M059J (cell line): ENCODE measurements around the gene TNXB. TPM values are rescaled to one million over a fixed set of nuclear protein-coding genes. Genes with fewer than 3 reads are reported as not detected.
"Not testable (repeated sequence)": the region's sequence is repeated elsewhere in the genome, so short reads cannot be mapped to it uniquely, and the experiment has no call there.

Experiments used
- DNase-seq: peaks from one replicate; pipeline ENCODE4 v3.0.0-alpha.2; 2012; ENCODE audit warnings: low read depth
- total RNA-seq: library from RNA; depleted of rRNA; stranded (reverse); fragments of >200 nt; shearing (Covaris generic); gene quantifications from 2 replicates; pipeline ENCODE4 v1.2.3, GENCODE V29; 2014

Gene TNXB
- total RNA-seq, 1 experiment from 2014 or later, result 0.10 TPM

DNA sequence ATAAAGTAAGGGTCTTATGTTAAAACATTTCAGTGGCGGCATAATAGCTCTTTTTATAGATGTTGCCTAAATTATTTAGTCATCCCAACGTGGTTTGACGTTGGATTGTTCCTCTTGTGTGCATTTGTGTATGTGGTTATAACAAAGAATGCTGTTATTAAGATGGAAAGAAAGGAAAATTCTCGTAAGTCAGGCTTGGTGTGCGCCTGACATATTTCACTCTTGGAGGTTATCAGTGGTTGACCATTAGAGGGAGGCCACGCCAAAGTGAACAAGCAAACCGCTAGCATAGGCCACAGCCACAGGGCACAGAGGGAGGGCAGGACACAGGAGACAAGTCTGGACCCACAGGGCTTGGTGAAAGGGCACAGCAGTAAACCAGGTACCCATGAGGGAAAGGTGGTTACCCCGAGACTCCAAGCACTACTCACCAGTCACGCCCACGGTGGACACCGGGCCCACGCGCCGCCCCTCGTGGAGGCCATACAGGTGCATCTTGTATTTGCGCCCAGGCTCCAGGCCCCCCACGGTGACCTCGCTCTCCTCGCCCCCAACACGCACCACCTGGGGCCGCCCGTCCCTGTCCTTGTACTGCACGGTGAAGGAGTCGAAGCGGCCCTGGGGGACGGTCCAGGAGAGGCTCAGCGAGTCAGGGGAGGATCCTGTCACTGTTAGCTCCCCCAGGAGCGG lies 48.0 kb downstream of the TNXB start:
- DNase-seq, result peak; percentile 68

GRCh38 chr6:32058511-32058963 lies 50.6 kb downstream of the TNXB start:
- peak; percentile 47 for DNase-seq

- DNase-seq, result no peak
Observed at GRCh38 chr6:32057966-32058365, 51.2 kb downstream of the TNXB start.

DNA sequence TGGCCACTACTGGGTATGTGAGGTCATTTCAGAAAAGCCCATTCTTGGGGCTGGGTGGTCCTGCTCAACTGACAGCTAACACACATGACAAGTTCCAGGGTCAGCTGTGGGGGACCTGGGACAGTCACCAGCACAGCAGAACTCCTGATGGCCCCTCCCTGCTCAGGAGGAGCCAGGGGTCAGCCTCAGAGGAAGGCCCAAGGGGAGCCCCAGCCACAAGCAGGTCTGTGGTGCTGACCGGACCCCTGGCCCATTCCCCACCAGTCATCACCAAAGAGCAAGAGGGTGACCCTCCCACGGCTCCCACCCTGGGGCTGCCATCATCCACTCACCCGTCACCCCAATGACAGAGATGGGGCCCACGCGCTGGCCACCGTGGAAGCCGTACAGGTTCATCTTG lies 52.9 kb downstream of the TNXB start:
- no peak for DNase-seq

DNA sequence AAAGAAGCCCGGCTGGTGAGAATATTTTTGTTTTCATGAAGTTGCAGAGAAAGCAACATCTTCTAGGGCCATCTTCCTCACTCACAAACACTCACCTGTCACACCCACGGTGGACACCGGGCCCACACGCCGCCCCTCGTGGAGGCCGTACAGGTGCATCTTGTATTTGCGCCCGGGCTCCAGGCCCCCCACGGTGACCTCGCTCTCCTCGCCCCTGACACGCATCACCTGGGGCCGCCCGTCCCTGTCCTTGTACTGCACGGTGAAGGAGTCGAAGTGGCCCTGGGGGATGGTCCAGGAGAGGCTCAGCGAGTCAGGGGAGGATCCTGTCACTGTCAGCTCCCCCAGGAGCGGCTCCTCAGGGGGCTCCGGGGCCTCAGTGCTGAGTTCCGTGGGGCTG lies 53.4 kb downstream of the TNXB start:
- not testable (repeated sequence) for DNase-seq

DNA sequence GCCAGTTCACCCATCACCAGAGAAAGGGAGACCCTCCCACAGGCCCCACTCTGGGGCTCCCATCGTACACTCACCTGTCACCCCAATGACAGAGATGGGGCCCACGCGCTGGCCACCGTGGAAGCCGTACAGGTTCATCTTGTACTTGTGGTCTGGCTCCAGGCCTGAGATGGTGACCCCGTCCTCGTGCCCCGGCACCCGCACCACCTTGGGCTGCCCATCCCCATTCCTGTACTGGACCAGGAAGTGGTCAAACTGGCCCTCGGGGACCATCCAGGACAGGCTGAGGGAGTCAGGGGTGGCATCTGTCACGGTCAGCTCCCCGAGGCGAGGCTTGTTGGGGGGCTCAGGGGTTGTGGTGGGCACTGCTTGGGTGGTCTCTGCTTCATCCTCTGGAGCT lies 55.8 kb downstream of the TNXB start:
- DNase-seq, result not testable (repeated sequence)

DNA sequence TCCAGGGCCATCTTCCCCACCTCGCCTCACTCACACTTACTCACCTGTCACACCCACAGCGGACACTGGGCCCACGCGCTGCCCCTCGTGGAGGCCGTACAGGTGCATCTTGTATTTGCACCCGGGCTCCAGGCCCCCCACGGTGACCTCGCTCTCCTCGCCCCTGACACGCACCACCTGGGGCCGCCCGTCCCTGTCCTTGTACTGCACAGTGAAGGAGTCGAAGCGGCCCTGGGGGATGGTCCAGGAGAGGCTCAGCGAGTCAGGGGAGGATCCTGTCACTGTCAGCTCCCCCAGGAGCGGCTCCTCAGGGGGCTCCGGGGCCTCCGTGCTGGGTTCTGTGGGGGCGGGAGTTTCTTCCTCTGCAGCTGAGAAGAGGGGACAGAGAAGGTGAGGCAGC lies 56.5 kb downstream of the TNXB start:
- DNase-seq, result not testable (repeated sequence)

GRCh38 chr6:32050562-32050961 lies 58.6 kb downstream of the TNXB start:
- no peak for DNase-seq

GRCh38 chr6:32049736-32050135 lies 59.4 kb downstream of the TNXB start:
- DNase-seq, result not testable (repeated sequence)

DNA sequence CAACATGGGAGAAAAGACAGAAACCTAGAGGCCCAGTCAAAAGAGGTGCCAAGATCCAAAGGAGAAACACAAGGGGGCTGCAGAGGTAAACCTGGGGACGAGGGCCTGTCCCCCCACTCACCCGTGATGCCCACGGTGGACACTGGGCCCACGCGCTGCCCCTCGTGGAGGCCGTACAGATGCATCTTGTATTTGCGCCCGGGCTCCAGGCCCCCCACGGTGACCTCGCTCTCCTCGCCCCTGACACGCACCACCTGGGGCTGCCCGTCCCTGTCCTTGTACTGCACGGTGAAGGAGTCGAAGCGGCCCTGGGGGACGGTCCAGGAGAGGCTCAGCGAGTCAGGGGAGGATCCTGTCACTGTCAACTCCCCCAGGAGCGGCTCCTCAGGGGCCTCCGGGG lies 60.0 kb downstream of the TNXB start:
- not testable (repeated sequence) for DNase-seq

- peak; percentile 62 for DNase-seq
Observed at GRCh38 chr6:32047855-32048766, 61.0 kb downstream of the TNXB start.

DNA sequence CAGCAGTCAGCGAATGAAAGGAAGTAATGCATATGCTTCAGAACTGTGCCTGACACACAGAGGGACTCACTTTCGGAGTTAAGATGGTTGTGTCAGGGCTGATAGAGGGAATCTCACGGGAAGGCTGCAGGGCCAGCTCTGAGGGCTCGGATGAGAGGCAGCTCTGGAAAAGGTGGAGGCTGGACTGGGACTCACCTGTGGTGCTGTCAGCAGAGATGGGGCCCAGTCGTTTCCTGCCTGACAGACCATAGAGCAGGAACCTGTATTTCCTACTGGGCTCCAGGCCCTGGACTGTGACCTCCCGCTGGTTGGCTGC lies 61.6 kb downstream of the TNXB start:
- no peak for DNase-seq

DNA sequence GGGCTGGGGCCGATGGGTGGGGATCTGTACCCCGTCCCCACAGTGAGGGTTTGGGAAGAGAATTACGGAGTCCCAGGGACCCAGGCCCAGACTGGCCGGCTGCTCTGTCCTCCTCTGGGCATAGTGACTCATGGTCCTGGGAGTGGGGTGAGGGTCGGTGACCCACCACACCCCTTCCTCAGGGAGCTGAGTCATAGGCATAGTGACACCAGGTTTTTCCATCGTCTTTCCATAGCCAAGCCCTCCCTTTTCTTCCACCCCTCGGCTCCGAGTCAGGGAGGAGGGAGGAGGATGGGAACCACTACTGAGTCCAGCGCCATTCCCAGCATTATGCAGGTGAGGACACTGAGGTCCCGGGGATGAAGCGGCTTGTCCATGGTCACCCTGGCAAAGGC lies 62.1 kb downstream of the TNXB start:
- DNase-seq, result peak; percentile 77

- DNase-seq, result peak; percentile 72
Observed at GRCh38 chr6:32046450-32047083, 62.6 kb downstream of the TNXB start.

GRCh38 chr6:32045811-32046449 lies 63.2 kb downstream of the TNXB start:
- no peak for DNase-seq

DNA sequence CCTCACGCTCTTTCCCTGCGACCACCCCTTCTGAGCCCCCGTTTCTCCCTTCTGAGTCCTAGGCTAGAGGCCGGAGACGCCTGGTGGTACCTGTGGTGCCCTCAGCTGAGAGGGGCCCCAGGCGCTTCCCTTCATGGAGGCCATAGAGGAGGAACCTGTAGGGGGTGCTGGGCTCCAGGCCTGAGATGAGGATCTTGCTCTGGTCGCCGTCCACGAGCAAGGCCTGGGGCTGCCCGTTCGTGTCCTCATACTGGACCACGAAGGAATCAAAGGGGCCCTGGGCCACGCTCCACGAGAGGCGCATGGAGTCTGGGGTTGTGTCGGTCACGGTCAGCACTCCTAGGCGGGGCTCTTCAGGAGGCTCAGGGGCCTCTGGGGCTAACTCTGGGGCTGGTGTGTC lies 64.2 kb downstream of the TNXB start:
- DNase-seq, result not testable (repeated sequence)

DNA sequence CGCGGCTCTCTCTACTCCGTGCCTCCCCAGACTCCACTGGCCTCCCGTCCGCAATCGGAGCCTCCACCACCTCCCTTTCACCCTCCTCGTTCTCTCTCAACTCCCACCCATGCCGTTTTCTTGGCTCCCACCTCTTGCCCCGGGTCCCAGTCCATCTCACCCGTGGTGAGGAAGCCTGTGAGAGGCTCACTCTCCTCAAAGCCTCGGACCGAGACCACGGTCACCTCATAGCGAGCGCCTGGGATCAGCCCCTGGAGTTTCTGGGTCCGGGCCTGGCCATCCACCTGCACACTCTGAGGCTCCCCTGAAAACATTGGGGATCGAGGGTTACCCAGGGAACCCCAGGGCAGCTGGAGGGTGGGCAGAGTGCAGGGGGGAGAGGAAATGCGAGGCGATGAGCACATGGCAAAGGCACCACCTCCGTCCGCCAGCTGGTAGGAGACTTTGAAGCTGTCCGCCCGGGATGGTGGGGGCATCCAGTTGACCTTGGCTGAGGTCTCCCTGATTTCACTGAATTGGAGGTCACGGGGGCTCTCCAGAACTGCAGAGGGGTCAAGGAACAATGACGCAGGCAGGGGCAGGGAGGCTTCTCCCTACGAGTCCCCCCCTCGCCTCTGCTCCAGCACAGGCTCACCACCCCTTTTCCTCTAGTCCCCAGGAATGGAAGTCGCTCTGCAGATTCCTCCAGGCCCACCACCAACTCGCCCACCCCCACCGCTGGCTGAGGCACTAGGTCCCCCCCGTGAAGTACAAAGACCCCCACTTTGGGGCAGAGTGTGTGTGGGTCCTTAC lies 65.4 kb downstream of the TNXB start:
- not testable (repeated sequence) for DNase-seq

GRCh38 chr6:32042276-32042675 lies 66.9 kb downstream of the TNXB start:
- DNase-seq, result not testable (repeated sequence)

DNA sequence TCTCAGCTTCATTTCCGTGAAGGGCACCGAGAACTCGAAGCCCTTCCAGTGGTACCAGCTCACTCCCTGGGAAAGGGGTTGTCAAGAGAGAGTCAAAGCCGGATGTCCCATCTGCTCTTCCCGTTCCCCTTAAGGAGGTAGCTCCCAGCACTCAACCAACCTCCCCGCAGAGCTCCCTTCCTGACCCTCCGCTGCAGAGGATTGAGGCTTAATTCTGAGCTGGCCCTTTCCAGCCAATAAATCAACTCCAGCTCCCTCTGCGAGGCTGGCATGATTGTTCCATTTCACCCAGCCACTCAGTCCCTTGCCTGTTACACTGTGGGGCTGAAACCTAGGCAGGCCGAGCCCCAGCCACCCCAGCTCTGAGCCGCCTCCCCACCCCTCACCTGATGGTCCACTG lies 67.8 kb downstream of the TNXB start:
- DNase-seq, result not testable (repeated sequence)

DNA sequence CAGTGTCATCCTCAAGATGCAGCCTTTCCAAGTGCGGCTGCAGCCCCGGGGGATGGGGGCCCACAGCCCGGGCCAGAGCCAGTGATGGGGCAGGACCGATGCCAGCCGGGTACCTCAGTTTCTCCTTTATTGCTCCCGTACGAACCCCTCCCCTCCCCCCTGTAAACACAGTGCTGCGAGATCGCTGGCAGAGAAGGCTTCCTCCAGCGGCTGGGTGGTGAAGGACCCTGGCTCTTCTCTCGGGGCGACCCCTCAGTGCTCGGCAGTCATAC lies 68.2 kb downstream of the TNXB start:
- not testable (repeated sequence) for DNase-seq

DNA sequence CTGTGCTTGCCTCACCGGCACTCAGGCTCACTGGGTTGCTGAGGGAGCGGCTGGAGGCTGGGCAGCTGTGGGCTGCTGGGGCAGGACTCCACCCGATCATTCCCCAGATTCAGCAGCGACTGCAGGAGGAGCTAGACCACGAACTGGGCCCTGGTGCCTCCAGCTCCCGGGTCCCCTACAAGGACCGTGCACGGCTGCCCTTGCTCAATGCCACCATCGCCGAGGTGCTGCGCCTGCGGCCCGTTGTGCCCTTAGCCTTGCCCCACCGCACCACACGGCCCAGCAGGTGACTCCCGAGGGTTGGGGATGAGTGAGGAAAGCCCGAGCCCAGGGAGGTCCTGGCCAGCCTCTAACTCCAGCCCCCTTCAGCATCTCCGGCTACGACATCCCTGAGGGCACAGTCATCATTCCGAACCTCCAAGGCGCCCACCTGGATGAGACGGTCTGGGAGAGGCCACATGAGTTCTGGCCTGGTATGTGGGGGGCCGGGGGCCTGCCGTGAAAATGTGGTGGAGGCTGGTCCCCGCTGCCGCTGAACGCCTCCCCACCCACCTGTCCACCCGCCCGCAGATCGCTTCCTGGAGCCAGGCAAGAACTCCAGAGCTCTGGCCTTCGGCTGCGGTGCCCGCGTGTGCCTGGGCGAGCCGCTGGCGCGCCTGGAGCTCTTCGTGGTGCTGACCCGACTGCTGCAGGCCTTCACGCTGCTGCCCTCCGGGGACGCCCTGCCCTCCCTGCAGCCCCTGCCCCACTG lies 68.7 kb downstream of the TNXB start:
- not testable (repeated sequence) for DNase-seq
